ENCODE data around the gene RCOR2.

RCOR2 gene

GRCh38 chr11:63931876-63932275 lies 14.9 kb upstream of the RCOR2 start:
- intact Hi-C loops (cut with DNase I): no loop called here

GRCh38 chr11:63931045-63931444 lies 14.1 kb upstream of the RCOR2 start:
- intact Hi-C loops (cut with DNase I): no loop called here
- no peak for DNase-seq

More at GRCh38 chr11:63931876-63932275, 14.9 kb upstream of the RCOR2 start:
- DNase-seq: no peak

- no peak for DNase-seq
- intact Hi-C loops (cut with DNase I): no loop called here
These were observed 12.7 kb upstream of the RCOR2 start for GRCh38 chr11:63929616-63930015.

- DNase-seq: no peak
These were observed 6.4 kb upstream of the RCOR2 start for GRCh38 chr11:63923319-63923718.

GRCh38 chr11:63922673-63923192 lies 5.8 kb upstream of the RCOR2 start:
- intact Hi-C loops (cut with DNase I): no loop called here

More at GRCh38 chr11:63923319-63923718, 6.4 kb upstream of the RCOR2 start:
- intact Hi-C loops (cut with DNase I): no loop called here

GRCh38 chr11:63920939-63921417 lies 4.0 kb upstream of the RCOR2 start:
- peak in 3 of 42 donors; percentile 17 to 69 (median 50) for DNase-seq
- intact Hi-C loops (cut with DNase I): no loop called here

More at GRCh38 chr11:63922673-63923192, 5.8 kb upstream of the RCOR2 start:
- no peak for DNase-seq

GRCh38 chr11:63920126-63920938 lies 3.4 kb upstream of the RCOR2 start:
- intact Hi-C loops (cut with DNase I): no loop called here
- DNase-seq: peak; percentile 68 to 92 (median 83)

- DNase-seq: peak in 39 of 42 donors; percentile 50 to 84 (median 66)
- intact Hi-C loops (cut with DNase I): no loop called here
These were observed 2.5 kb upstream of the RCOR2 start for GRCh38 chr11:63919267-63920125.

- DNase-seq: peak in 4 of 42 donors; percentile 31 to 56 (median 39)
- intact Hi-C loops (cut with DNase I): no loop called here
These were observed 1.7 kb upstream of the RCOR2 start for GRCh38 chr11:63918507-63919191.

- intact Hi-C loops (cut with DNase I): loop anchor here (2.0 kb wide), 1 partner anchor 27 kb away; no protein-coding TSS in a partner anchor
- peak; percentile 59 to 92 (median 78) for DNase-seq
These were observed 935 bp upstream of the RCOR2 start for GRCh38 chr11:63917692-63918506.

- DNase-seq: peak in 36 of 42 donors; percentile 44 to 84 (median 70)
- intact Hi-C loops (cut with DNase I): loop anchor here (2.0 kb wide), 1 partner anchor 29 kb away; no protein-coding TSS in a partner anchor
These were observed 765 bp downstream of the RCOR2 start for GRCh38 chr11:63915961-63916836.

- intact Hi-C loops (cut with DNase I): no loop called here
- DNase-seq: peak in 5 of 42 donors; percentile 23 to 57 (median 42)
These were observed 1.9 kb downstream of the RCOR2 start for GRCh38 chr11:63914896-63915691.

- intact Hi-C loops (cut with DNase I): no loop called here
- no peak for DNase-seq
These were observed 2.8 kb downstream of the RCOR2 start for GRCh38 chr11:63913866-63914830.

- DNase-seq: no peak
- intact Hi-C loops (cut with DNase I): no loop called here
These were observed 4.3 kb downstream of the RCOR2 start for GRCh38 chr11:63912678-63913077.

GRCh38 chr11:63911876-63912275 lies 5.1 kb downstream of the RCOR2 start:
- intact Hi-C loops (cut with DNase I): no loop called here
- DNase-seq: no peak
